ENCODE measurements around the gene KHNYN.
"Not testable (repeated sequence)": the region's sequence is repeated elsewhere in the genome, so short reads cannot be mapped to it uniquely, and the experiment has no call there.

The KHNYN gene

GRCh38 chr14:24481622-24482324, 52.0 kb downstream of the KHNYN start:
- peak; percentile 77 for DNase-seq

- DNase-seq, result not testable (repeated sequence)
Measured at GRCh38 chr14:24482699-24483303, 53.0 kb downstream of the KHNYN start.

GRCh38 chr14:24483604-24484252, 54.0 kb downstream of the KHNYN start:
- no peak for DNase-seq

Measured in DMS53 (cell line).